GM12878 (cell line): ENCODE results near the gene TCHP. TPM values are rescaled to one million over a fixed set of nuclear protein-coding genes. Genes with fewer than 3 reads are reported as not detected.
"Not testable (repeated sequence)": the region's sequence is repeated elsewhere in the genome, so short reads cannot be mapped to it uniquely, and the experiment has no call there.

ENCODE experiments used
- ATAC-seq: fragments of 200-7000 bp; cut with Tn5 transposase; 3 replicates; pipeline ENCODE4 v1.9.1; 2020; ENCODE audit warnings: mild to moderate bottlenecking, moderate library complexity
- BruUV-seq: library from RNA; stranded (reverse); fragments of 400-500 nt; replicated peaks from 2 replicates; lab custom pipeline; 2021; lab: Mats Ljungman, UMichigan
- CTCF ChIA-PET: fragments of 300-600 bp; sonication (Branson Sonifier 250); formaldehyde crosslinking; extraction: SDS; loops from one replicate; lab custom pipeline; 2021; ENCODE audit warnings: inconsistent platforms; lab: Yijun Ruan, JAX
- POLR2A ChIA-PET: fragments of 350-600 bp; formaldehyde crosslinking; extraction: SDS; loops from one replicate; lab custom pipeline; 2021; ENCODE audit warnings: inconsistent platforms; lab: Charles Lee
- RAD21 ChIA-PET: fragments of 300-600 bp; sonication (Branson Sonifier 250); formaldehyde crosslinking; loops from one replicate; lab custom pipeline; 2023; ENCODE audit warnings: antibody characterized with exemption; ENCODE audit not compliant: unreplicated experiment; lab: Charles Lee
- SMC1A ChIA-PET: fragments of 300-600 bp; sonication (Branson Sonifier 250); formaldehyde crosslinking; loops from one replicate; lab custom pipeline; 2023; ENCODE audit not compliant: unreplicated experiment, uncharacterized antibody; lab: Charles Lee
- DNase-seq: peaks from one replicate; pipeline ENCODE4 v3.0.0-alpha.2; 2011; ENCODE audit warnings: low read depth, low spot score
- FAIRE-seq: peaks from 3 replicates; lab custom pipeline; 2011; peaks lifted over from hg19 to GRCh38; lab: Jason Lieb, UNC
- H2AFZ ChIP-seq: 2 replicates; pipeline ENCODE4 v1.6.0; 2011; ENCODE audit warnings: low read depth, low read length, control low read depth; ENCODE audit not compliant: control insufficient read depth
- H3K27ac ChIP-seq: 2 replicates; pipeline ENCODE4 v1.5.1; 2011; ENCODE audit warnings: control low read depth; ENCODE audit not compliant: control insufficient read depth, insufficient read depth
- H3K27me3 ChIP-seq, 2 experiments: replicated peaks in 1 of 2; 2 replicates each; pipeline versions ENCODE4 v1.6.0 to v1.6.1; 2011; ENCODE audit warnings: low read length in 1 of 2; ENCODE audit not compliant: control insufficient read depth in 2 of 2, insufficient read depth in 2 of 2
- H3K36me3 ChIP-seq, 2 experiments: 2 replicates each; pipeline ENCODE4 v1.5.1; 2011; ENCODE audit warnings: low read length in 1 of 2; ENCODE audit not compliant: control insufficient read depth in 2 of 2, insufficient read depth in 2 of 2
- H3K4me1 ChIP-seq: 2 replicates; pipeline ENCODE4 v1.6.1; 2011; ENCODE audit warnings: mild to moderate bottlenecking, low read length, moderate library complexity, mixed read lengths; ENCODE audit not compliant: control insufficient read depth, insufficient read depth
- H3K4me2 ChIP-seq: 2 replicates; pipeline ENCODE4 v1.6.0; 2011; ENCODE audit warnings: control low read depth; ENCODE audit not compliant: control insufficient read depth, insufficient read depth
- H3K4me3 ChIP-seq: fragments of 200-600 bp; sonication (generic); 2 replicates; pipeline ENCODE4 v1.5.1; 2016
- H3K79me2 ChIP-seq: 2 replicates; pipeline ENCODE4 v1.6.0; 2011; ENCODE audit warnings: low read length; ENCODE audit not compliant: control insufficient read depth, insufficient read depth
- H3K9ac ChIP-seq: 2 replicates; pipeline ENCODE4 v1.8.0; 2011; ENCODE audit warnings: low read length, control low read depth, mixed read lengths; ENCODE audit not compliant: control insufficient read depth, insufficient read depth
- H3K9me3 ChIP-seq: replicated peaks from 3 replicates; pipeline ENCODE4 v1.5.1; 2011; ENCODE audit warnings: mild to moderate bottlenecking, low read length; ENCODE audit not compliant: control insufficient read depth, insufficient read depth
- H4K20me1 ChIP-seq: 2 replicates; pipeline ENCODE4 v1.6.0; 2011; ENCODE audit not compliant: control insufficient read depth, insufficient read depth
- ASH2L ChIP-seq: fragments of 300-600, 200-600 bp; sonication (generic); IDR thresholded peaks from 2 replicates; pipeline ENCODE4 v1.6.1; 2017; ENCODE audit warnings: low read depth, mild to moderate bottlenecking, borderline replicate concordance
- BHLHE40 ChIP-seq, 2 experiments: fragments of 450-650 bp in 1 of 2; IDR thresholded peaks; 2 replicates each; pipeline ENCODE4 v1.6.1; 2011 to 2017; ENCODE audit warnings: low read depth in 2 of 2, borderline replicate concordance in 1 of 2, improper control_type of control experiment in 1 of 2, low read length in 1 of 2, mild to moderate bottlenecking in 1 of 2
- CHD2 ChIP-seq: IDR thresholded peaks from 2 replicates; pipeline ENCODE4 v1.6.1; 2011; ENCODE audit warnings: low read depth, low read length, improper control_type of control experiment, borderline replicate concordance
- CREM ChIP-seq: IDR thresholded peaks from 2 replicates; pipeline ENCODE4 v1.6.1; 2014; ENCODE audit warnings: antibody characterized with exemption, low read depth
- EED ChIP-seq: sonication (generic); IDR thresholded peaks from 2 replicates; pipeline ENCODE4 v1.6.1; 2016; ENCODE audit warnings: antibody characterized with exemption, low read depth
- SMAD5 ChIP-seq: IDR thresholded peaks from 2 replicates; pipeline ENCODE4 v1.6.1; 2016; ENCODE audit warnings: antibody characterized with exemption, low read depth
- SMARCA5 ChIP-seq: fragments of 450-650 bp; IDR thresholded peaks from 2 replicates; pipeline ENCODE4 v1.6.1; 2017; ENCODE audit warnings: mild to moderate bottlenecking
- ZNF274 ChIP-seq: IDR thresholded peaks from one replicate; pipeline ENCODE4 v1.8.0; 2011; ENCODE audit not compliant: insufficient read length, insufficient read depth
- ZNF384 ChIP-seq: IDR thresholded peaks from 2 replicates; pipeline ENCODE4 v1.6.1; 2012; ENCODE audit warnings: low read depth, mild to moderate bottlenecking, low read length, improper control_type of control experiment, borderline replicate concordance
- ZSCAN29 ChIP-seq: fragments of 450-650 bp; IDR thresholded peaks from 2 replicates; pipeline ENCODE4 v1.6.1; 2017; ENCODE audit warnings: mild to moderate bottlenecking, moderate library complexity
- WGBS: methylation state at CpG from one replicate; pipeline ENCODE4 v1.1.6; 2016; ENCODE audit warnings: low lambda C conversion rate; ENCODE audit not compliant: insufficient replicate concordance, insufficient coverage; ENCODE audit errors: missing lambda C conversion rate; 5-methylcytosine and 5-hydroxymethylcytosine counted together
- in situ Hi-C: fragments of 300-500 bp; cut with MboI; formaldehyde crosslinking; loops from 9 replicates; pipeline ENCODE4 v1.14.3; 2018; ENCODE audit warnings: mixed read lengths
- intact Hi-C: fragments of 100-400 bp; cut with micrococcal nuclease; formaldehyde crosslinking; loops from one replicate; pipeline ENCODE4 v1.14.2; 2022; ENCODE audit not compliant: unreplicated experiment
- polyA plus RNA-seq, 11 experiments: library from polyadenylated mRNA; depleted of rRNA in 4 of 11; unstranded in 6 of 11; stranded (reverse) in 5 of 11; fragments of >200 nt; fragmentation: Nextera tagmentation in 4 of 11; fragmentation: Illumina TruSeq in 1 of 11; extraction: Ambion mirVana in 4 of 11; extraction: Trizol in 1 of 11; gene quantifications; 1 replicate in 1 of 11; 2 replicates in 10 of 11; pipeline versions ENCODE4 v1.2.1 to v1.2.3, GENCODE V29; 2011 to 2016; ENCODE audit warnings: inconsistent platforms in 2 of 11, missing spikeins in 2 of 11, low read depth in 1 of 11
- total RNA-seq, 4 experiments: library from RNA; depleted of rRNA in 3 of 4; stranded (reverse); fragments of >200 nt in 3 of 4; fragmentation: Illumina TruSeq in 1 of 4; extraction: Trizol in 1 of 4; gene quantifications; 2 replicates each; pipeline versions ENCODE4 v1.2.1 to v1.2.3, GENCODE V29; 2013 to 2021

The TCHP gene
- total and polyA plus RNA-seq, 10 of the 15 experiments (the other 5 are each of a cell fraction or from before 2014, with no cell fraction given): 4.8 to 18.6 (median 15.0) TPM

GRCh38 chr12:109890620-109891170 lies 9.4 kb upstream of the TCHP start (continued):
- TF ChIP-seq CHD2 (no peak), SMAD5 (no peak), ASH2L (no peak), CREM (no peak), ZSCAN29 (no peak), SMARCA5 (no peak), ZNF384 (no peak), ZNF274 (no peak), EED (no peak)

GRCh38 chr12:109891731-109892130 lies 8.3 kb upstream of the TCHP start:
- in situ Hi-C loops, ATAC-seq, DNase-seq: not testable (repeated sequence)
- CTCF ChIA-PET: interaction anchor here (0.6 to 1.4 kb wide), 3 partner anchors 12 to 461 kb away, joined by 3 read pairs; no protein-coding TSS in a partner anchor
- 46% methylated on average over 7 of the region's 7 CpGs for WGBS
- peak overlapping the region; percentile 39; the same call in 1 of the 2 replicates for H3K4me2 ChIP-seq
- peak in 1 of 2 experiments; percentile 8; a peak in 1 of 4 replicates for TF ChIP-seq BHLHE40 (IDR thresholded peaks at IDR 0.05; ENCODE audit: borderline replicate concordance in 1 of 2, low read depth in 2 of 2, low read length in 1 of 2)
- TF ChIP-seq, all 136 proteins: peak for 1; not testable (repeated sequence) for 135
- H3K79me2 ChIP-seq, BruUV-seq, H3K9me3 ChIP-seq, H4K20me1 ChIP-seq, H3K36me3 ChIP-seq, H3K9ac ChIP-seq, H3K27ac ChIP-seq, FAIRE-seq, H2AFZ ChIP-seq, H3K27me3 ChIP-seq, H3K4me3 ChIP-seq, intact Hi-C loops, RAD21 ChIA-PET: not testable (repeated sequence)
- peaks cover 48% of the 10 kb centered on the region for H3K4me1 ChIP-seq
- SMC1A ChIA-PET: interaction anchor here (0.6 to 0.9 kb wide), 3 partner anchors 9 to 1214 kb away, joined by 3 read pairs; no protein-coding TSS in a partner anchor
- POLR2A ChIA-PET: interaction anchor here (0.7 to 1.0 kb wide), 2 partner anchors 9 to 21 kb away, joined by 3 to 4 read pairs; no protein-coding TSS in a partner anchor
